GOT3 (cell line): Measurements from ENCODE around the gene DRGX.

Experiments used
- DNase-seq: peaks from one replicate; lab custom pipeline; 2025; ENCODE audit warnings: mixed read lengths; lab: John Stamatoyannopoulos, UW

The DRGX gene

DNA sequence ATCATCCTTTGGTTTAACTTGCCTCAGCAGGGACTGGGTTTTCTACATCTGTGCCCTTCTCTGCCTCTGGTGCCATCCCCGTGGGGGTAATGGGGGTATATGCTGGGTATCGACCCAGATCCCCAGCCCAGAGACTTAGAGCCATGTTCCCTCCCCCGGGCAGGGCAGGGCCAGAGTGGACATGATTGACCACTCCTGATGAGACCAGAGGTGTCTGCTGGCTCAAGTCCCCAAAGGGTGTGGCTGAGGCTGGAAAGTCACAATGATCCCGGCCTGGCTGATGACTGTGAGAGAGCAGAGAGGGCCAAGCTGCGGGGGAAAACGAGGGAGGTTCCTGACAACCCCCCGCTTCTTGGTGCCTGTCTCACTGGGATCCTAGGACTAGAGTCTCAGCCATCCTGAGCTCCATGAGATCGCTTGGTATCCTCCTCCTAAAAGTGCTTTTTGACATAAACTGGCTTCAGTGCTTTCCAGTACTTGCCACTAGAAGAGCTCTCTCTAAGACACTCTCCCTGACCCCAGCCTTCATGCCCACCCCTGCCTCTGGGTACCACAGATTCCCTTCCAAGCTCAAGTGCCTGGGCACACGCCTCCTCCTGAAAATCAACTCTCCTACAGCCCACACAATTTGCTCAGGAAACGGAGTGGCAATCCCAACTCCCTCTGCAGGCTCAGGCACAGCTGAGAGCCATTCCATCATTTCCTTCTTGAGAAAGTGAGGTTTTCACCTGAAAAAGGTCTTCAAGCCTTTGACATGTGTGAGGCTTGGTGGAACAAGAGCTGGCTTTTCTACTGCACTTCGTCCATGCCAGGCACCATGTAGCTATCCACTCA lies 33.9 kb downstream of the DRGX start:
- no peak for DNase-seq

DNA sequence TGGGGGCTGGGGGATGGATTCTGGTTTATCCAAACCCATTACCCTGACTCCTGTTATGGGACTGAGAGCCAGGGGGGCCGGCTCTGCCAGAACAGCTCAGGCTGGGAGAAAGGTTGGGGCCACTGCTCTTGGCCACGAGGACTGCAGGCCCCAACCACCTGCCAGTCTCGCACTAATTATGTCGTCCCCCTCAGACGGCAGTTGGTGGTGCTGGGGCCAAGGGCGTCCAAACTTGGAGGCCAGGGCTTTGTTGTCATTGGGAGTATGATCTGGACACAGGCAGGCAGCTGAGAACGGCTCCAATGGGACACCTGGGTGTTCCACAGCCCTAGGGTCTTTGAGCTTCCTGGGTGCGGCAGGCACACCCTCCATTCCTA lies 34.7 kb downstream of the DRGX start:
- no peak for DNase-seq

DNA sequence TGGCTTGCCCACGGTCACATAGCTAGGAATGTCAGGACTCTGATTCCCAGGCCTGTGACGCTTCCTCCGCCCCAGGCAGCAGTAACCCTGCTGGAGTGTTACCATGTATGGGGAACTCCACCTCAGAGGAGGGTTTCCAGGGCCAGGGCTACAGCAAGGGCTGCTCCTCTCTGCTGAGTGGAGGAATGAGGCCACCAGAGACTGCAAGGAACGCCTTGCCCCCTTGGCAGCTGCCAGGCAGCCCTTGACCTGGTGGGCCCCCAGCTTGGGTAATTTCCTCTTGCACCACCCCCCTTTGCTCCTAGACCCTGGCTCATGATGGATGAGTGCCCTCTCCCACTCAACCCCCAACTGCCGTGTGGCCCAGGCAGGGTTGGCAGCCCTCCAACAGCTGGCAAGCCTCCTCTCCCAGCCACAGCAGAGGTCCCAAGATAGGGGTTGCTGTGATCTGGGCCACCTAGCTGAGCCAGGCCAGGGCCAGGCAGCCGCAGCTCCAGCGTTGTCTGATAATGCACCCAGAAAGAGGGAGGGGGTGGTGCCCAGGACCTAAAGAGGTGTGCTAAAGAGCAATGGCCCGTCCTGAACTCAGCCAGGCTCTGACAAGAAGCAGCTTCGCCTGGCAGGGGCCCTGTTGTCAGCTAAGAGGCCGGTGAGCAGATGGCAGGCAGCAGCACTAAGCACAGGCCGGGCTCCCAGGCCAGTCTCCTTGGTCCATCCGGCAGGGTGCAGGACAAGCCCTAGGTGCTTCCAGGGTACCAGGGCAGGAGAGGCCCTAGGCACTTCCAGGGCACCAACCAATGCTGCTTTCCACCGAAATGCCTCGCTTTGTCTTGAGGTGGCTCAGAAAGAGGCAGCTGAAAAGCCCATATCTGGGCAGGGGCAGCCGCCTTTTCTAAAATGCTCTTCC lies 35.4 kb downstream of the DRGX start:
- no peak for DNase-seq

DNA sequence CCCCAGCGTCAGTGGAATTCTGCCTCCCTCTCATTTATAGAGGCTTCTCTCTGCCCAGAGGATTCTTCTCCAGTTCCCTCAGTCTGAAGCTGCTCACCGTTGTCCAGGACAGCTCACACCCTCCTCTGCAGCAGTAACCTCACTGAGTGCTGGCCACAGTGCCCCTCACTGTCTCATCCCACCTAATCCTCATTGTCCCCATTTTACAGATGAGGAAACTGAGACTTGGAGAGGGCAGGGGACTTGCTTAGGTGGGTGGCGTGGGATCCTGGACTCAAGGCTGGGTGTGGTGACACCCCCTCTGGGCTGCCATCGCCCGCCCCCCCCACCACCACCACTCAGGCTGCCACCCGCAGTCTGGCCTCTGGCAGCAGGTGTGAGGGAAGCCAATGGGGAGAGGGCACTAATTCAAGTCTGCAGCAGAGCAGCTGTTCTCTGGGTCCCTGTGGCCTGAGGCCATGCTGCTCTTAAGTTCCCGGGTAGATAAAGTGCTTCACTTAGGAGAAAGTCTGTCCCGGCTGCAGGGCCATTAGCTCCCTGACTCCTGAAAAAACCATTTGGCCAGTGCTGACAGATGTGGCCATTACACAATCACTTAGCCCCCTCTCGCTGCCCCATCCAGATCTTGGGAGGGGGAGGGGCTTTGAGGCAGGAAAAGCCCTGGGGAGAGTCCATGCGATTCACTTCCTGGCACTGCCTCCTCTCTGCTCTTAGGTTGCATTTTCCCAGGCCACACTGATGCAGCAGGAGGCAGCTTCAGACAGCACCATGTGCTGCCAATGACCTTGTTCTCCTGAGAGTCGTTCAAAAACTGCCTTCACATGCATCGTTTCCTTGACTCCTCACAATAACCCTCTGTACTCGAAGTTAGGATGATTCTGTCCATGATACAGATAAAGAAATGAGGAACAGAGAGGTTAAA lies 36.3 kb downstream of the DRGX start:
- no peak for DNase-seq

DNA sequence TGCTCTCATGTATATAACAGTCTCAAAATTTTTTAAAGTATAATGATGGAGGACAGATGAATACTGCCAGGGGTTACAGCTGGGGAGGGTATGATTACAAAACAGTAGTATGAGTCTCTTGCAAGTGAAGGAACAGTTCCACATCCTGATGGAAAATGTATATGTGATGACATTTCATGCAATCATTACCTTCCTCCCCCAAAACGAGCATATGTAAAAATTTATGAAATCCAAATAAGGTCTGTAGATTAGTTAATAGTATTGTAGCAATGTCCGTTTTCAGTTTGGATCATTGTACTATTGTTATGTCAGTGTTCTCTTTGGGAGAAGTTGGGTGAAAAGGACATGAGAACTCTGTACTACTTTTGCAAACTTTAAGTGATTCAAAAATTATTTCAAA lies 38.0 kb downstream of the DRGX start:
- no peak for DNase-seq

DNA sequence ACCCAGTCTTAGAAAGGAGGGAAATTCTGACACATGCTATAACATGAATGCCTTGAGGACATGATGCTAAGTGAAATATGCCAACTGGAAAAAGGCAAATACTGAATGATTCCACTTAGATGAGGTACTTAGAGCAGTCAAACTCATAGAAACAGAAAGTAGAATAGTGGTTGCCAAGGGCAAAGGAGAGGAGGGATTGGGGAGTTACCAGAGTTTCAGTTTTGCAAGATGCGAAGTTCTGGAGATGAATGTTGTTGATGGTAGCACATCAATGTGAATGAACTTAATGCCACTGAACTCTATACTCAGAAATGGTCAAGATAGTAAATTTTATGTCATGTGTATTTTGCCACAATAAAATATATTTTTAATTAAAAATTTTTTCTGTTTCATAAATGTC lies 38.9 kb downstream of the DRGX start:
- no peak for DNase-seq

DNA sequence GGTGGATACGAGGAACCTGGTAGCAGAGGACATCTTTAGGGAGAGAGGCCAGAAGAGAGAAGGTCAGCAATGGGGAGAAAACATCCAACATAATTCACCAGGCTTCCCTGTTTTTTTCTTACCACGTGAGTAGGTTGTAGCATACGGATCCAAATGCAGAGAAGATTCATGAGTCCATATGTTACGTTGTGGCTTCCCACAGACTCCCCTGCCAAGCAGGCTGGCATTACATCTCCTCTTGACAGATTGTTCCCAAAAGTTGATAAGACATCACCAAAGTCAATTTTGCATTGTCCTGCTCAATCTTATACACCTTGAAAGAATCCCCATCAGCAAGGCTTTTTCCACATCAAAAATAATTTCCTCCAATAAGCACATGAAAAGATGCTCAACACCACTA lies 39.7 kb downstream of the DRGX start:
- DNase-seq: no peak

DNA sequence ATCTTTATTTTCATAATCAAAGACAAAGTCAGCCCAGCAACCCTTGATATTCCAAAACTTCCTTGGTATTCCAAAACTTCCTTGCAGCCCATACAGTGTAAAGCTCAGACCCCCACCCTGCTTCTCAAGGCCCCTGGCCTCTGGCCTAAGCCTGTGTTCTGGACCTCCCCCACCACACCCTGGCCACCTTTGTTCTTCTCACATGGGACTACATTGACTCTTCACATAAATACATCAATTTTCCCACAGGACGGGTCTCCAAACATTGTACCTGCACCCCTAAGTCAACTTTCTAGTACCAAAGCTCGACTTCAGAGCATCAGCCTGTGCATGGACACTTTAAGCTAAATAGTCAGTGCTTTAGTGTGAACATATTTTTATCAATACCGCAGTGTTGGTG lies 40.7 kb downstream of the DRGX start:
- no peak for DNase-seq

DNA sequence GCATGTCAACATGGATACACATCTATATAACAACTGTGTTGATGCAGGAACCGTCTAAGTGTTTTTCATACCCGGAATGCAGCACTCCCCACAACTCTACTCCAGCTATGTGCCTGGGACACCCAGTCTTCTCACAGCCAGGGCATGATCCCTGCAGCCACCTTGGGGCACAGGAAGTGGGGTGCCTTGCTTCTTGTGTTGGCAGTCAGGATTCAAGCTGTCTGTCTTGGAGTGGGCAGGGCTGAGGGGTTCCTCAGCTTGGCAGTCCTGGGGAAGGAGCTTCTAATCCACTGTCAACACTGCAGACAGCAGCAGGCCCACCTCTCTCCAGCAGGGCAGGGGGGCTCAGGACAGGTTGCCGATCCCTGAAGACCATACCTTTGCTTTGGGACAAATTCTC lies 41.3 kb downstream of the DRGX start:
- no peak for DNase-seq

DNA sequence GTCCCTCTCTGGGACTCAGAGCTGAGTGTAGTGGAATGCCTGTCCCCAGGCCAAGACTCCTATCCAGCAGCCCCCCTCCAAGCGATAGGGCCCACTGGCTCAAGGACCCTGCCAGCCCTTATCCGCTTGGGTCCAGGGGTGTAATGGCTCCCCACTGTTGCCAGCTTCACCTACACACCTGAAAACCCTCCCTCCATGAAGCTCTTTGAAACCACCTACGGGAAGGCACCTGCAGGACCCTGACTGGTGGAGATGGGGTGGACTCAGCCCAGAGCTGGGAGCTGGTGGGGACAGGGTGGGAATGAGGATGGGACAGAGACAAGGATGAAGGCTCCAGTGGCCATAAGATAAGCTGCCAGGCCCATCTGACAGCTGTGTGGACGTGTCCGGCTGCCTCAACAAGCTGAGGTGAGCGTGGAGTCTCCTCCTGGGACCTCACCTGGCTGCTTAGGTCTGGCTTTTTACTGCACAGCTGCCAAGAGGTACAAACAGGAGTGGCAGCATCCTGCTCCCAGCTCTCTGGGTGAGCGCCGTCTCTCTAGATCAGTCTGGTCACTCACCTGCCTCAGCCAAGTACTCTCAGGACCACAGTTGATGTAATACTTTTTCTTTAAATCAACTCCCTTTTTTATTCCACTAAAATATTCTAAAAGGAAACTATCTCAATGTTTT lies 41.9 kb downstream of the DRGX start:
- no peak for DNase-seq

DNA sequence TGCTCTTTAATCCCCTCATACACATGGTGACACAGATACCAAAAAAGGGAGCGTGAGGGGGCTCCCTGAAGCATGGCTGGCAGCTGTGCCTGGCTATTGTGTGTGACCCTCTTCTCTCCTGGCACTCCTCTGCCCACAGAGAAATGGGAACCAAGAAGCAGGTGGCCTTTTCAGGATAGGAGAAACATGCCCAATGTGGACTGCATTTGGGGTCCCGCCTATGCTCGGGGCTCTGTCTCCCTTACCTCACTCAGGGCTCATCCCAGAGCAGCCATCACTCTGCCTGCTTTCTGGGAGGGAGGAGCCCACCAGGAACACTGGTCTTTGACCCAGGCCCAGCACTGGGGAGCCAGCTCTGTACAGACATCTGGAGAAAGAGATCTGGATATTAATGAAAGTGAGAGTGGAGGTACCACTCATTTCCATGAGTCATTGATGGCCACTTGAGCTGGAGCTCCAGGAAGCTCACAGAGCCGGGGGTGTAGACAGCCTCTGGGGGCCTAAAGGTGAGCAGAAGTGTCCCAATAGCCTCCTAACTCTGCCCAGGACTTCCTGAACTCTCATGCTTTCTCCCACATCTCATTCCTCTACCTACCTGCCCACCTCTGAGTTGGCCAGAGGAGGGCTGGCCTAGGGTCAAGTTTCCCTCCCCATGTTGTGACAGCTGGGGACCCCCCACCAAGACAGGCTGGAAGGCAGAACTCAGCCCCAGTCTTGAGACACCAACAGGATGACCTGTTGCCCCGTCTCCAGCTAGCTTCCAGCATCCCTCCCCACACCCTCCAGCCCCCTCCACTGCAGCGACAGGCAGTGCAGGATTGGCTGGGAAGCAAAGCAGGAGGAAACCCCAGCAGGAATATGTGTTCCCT lies 42.6 kb downstream of the DRGX start:
- no peak for DNase-seq

DNA sequence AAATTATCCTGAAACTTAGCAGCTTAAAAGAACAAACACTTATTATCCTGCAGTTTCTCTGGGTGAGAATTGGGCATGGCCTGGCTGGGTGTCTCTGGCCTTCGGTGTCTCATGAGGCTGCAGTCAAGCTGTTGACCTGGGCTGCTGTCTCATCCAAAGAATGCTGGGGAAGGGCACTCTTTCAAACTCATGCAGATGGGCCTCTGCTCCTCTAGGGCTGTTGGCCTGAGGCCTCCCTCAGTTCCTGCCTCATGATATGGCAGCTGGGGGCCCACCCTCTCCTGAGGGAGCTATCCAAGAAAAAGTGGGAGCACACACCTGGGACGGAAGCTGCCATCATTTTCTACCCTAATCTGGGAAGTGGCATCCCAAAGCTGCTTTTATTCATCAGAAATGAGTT lies 43.6 kb downstream of the DRGX start:
- no peak for DNase-seq

DNA sequence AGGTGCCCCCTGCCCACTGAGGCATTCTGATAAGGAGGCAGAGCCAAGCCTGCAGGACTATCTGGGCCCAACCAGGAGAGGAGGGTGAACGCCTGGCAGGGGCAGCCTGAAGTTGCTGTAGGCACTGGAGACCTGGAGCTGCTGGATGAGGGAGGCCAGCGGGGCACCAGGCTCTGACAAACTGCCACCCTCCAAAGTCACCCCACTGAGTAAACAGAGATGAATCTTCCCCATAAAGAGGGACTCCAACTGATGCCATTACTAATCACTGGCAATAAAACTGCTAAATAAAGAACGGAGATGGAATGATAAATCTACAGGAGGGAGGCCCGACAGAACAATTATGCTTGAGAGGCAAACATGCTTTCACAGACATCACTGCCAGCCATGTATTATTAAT lies 44.2 kb downstream of the DRGX start:
- no peak for DNase-seq

DNA sequence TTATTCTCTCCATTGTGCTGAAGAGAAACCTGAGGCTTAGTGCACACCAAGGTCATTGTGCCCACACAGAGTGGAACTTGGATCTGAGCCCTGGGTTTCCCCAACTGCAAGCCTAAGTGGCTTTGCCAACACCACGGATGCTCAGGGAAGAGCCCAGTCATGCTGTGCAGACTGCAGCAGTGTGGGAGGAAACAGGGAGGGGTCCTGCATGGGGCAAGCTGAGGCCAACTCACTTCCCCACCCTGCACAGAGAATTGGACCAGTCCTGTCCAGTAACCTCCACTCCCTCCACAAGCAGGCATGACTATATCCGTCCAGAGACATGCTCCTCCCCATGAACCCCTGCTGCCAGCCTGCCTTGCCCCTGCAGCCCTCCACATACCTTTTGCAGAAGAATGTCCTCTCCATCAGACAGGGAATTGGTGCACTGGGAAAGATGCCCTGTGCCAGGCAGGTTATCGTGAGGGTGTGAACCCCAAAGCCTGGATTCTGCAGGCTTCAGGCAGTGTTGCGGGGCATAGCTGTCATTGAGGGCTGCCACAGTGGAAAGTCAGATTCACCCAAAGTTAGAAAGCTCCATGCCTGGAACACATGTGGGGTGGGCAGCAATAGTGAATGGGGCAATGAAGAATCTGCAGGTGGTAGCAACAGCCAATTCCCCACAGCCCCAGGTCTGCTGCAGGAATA lies 44.9 kb downstream of the DRGX start:
- DNase-seq: no peak

DNA sequence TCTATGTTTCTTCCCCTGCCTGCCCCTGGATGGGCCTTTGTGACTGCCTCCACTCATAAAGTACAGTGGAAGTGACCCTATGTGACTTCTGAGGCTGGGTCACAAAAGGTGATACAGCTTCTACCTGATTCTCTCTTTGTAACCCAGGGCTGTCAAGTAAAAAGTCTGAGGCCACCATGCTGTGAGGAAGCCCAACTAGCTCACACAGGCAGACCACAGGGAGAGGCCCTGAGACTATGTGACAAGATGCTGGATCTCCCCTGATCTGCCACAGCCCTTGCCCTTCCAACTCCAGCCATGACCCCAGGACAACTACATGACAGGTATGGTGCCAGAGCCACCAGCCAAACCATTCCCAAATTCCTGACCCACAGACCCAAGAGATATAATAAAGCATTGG lies 45.8 kb downstream of the DRGX start:
- DNase-seq: no peak

DNA sequence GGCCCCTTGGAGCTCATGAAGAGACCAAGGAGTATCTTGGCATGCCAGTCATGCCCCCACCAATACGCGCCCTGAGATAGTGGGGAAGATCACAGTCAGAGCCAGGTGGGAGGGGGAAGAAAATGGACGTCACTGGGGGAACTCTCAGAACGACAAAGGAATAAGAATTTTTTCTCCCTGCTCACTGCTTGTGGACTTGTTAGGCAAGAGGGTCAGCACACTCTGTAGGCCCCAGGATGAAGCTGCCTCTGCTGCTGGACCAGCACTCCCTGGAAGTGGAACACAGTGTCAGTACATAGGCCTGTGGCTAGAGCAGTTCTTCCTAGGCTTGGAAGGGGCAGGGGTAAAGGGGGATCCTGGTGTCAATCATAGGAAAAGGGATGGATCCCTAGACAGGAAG lies 46.5 kb downstream of the DRGX start:
- no peak for DNase-seq

DNA sequence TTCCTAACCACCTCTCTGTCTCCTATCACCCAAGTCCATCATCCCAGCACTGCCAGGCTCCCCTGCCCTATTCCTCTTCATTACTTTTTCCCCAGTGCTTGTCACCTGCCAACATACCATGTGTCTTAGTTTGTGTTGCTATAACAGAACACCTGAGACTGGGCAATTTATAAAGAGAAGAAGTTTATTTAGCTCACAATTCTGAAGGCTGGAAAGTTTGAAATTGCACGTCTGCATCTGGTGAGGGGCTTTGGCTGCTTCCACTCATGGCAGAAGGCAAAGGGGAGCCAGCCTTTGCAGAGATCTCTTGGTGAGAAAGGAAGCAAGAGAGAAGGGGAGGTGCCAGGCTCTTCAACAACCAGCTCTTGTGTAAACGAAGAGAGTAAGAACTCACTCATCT lies 47.3 kb downstream of the DRGX start:
- no peak for DNase-seq

DNA sequence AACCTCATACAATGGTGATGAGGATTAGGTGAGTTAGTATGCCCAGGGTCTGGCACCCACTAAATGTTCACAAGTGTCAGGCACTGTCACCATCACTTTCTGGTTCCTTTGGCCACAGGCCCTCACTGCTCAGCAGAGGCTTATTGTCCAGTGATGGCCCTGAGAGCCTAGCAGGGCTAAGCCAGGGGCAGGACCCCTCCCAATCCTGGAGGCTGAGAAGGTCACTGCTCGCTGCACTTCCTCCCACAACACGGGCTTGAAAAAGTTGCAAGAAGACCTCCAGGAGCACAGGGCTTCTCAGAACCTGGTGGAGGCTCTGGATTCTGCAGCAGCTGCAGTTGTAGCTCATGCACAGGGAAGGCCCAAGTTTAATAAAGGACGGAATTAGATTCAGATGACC lies 48.1 kb downstream of the DRGX start:
- DNase-seq: no peak

DNA sequence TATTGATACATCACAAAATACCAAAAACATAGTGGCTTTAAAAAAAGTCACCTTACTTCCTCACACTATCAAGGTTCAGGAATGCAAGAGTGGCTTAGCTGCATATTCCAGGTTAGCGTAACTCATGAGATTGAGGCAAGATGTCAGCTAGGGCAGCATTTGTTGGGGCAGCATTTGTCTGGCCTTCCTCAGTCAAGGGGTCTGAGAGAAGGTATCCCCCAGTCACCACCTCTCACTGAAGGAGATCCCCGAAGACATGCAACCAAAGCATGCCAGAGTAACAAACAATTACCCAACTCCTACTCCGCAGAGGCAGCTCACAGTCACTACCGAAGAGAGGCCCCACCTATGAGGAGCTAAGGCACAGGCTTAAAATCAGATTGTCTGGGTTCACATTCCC lies 48.5 kb downstream of the DRGX start:
- DNase-seq: no peak

DNA sequence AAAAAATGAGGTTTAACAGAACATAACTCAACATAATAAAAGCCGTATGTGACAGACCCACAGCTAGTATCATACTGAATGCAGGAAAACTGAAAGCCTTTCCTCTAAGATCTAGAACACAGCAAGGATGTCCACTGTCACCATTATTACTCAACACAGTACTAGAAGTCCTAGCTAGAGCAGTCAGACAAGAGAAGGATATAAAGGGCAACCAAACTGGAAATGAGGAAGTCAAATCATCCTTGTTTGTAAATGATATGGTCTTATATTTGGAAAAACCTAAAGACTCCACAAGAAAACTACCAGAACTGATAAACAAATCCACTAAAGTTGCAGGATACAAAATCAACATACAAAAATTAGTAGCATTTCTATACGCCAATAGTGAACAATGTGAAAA lies 51.0 kb downstream of the DRGX start:
- DNase-seq: no peak
